Measurements from ENCODE around the gene ARHGAP33.
"Not testable (repeated sequence)": the region's sequence is repeated elsewhere in the genome, so short reads cannot be mapped to it uniquely, and the experiment has no call there.

ARHGAP33 gene

DNA sequence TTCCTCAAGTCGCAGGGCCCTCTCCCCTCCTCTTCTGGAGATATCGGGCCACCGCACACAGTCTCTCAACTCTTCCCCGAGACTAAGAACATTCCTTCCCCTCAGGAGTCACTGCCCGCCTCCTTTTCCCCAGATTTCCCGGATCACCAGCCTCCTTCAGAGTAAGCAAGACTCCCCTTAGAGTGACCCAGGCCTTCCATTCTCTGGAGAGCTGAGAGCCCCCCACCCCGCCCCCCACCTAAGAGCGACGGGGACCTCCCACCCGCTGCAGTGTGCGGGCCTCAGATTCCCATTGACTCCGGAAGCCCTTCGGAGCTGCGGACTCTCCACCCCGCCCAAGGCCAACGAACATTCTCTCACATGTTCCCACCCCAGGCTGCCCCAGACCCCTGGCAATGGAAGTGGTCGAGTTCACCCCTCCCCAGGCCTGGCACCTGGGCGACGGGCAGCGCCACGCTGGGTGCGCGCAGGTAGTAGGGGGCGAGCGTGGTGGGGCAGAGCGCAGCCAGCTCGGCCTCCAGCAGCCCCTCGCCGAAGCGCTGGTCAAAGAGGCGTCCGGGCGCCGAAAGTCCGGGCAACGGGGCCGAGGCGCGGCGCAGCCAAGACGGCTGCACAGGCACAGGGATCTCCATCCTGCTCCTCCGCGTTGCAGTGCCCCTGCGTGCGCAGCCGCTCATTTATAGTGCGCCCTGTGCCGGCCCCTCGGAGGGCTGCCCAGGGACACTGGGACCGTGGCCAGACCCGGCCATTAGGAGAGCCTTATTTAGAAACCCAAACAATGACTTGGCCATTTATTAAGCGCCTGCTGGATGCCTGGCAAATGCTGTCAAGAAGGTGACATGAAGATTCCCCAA, 18.8 kb upstream of the ARHGAP33 start, which contains the start of gene HSPB6:
HSPB6 (minus strand) TSS at position 653 of the 854 bp plus-strand sequence; CDS start at position 632, 21 bp downstream.
- peak; percentile 51 for DNase-seq

DNA sequence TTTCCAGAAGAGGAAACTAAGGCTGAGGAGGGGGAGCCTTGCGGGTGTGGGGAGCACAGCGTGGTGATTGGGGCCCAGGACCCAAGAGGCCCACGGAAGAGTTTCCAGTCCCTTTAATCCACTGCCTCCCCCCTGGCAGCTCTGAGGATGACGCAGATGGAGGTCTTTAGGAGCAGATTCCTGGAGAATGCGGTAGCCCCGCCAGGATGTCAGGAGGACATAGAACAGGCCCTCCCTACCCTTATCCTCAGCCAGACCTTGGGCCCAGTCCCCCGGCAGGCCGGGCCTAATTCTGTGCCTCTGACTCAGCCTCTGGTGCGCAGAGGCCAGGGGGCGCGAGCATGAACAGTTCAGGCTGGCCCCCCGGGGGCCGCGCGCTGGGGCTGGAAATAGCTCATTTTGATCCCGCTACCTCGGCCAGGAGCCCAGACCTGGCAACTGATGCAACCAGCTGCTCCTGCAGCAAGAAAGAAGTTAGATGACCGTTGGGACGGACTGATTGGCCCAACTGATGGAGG, 18.1 kb upstream of the ARHGAP33 start:
- peak; percentile 65 for DNase-seq

DNA sequence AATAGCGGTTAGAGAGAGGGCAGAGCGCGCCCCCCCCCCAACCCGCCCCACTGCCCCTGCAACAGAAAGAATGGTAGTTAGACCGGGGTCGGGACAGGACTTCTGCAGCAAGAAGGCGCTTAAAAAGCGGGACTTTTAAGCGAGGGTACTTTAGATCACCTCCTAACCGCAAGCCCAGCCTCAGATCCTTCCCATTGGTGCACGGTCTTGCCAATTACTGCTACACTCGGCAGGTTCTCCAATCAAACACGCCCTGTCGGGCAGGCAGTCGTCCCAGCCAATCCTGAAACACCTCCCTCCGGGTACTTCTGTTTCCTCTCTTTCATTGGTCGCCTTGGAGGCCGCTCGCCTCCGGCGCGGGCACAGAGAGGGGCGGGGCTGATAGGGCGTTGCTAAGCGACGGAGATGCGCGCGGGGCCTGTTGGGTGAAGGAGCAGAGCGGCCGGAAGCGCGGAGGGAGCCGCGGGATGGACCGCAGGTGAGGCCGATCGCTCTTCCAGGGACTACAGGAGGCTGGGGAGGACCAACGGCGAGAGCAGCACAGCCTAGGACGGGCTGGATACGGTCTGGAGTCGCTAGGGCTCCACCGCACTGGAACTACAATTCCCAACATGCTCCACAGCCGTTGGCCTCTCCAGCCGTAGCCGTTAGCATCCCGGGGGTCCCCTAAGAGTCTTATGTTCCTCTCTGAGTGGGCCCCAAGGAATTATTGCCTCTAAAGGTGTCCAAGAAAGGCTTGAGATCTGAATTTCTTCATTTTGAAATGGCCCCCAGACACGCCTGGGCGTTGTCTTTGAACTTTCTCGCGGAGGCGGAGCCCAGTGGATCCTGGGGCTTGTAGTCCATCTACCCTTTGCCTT, 17.4 kb upstream of the ARHGAP33 start, which contains the start of gene PROSER3:
PROSER3 (plus strand) TSS at position 428 of the 860 bp plus-strand sequence; CDS start at position 468, 40 bp downstream.
- DNase-seq: peak; percentile 100

DNA sequence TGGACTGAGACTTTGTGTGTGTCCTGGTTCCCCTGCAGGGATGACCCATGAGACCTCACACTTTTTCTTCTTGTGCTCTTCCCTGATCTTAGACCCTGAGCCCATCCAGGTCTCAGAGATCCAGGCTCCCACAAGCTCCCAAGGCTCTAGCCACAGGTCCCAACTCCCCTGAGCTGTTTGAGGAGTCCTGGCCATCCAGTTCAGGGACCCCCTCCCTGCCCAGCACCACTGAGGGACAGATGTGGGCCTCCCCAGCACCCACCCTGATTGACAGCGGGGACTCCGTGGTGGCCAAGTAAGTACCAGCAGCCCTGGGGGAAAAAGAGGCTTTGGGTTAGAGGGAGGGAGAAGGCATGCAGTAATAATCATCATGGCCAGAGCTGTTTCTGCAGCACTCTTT, 15.7 kb upstream of the ARHGAP33 start:
- DNase-seq: no peak

GRCh38 chr19:35760711-35761349, 14.5 kb upstream of the ARHGAP33 start:
- no peak for DNase-seq

DNA sequence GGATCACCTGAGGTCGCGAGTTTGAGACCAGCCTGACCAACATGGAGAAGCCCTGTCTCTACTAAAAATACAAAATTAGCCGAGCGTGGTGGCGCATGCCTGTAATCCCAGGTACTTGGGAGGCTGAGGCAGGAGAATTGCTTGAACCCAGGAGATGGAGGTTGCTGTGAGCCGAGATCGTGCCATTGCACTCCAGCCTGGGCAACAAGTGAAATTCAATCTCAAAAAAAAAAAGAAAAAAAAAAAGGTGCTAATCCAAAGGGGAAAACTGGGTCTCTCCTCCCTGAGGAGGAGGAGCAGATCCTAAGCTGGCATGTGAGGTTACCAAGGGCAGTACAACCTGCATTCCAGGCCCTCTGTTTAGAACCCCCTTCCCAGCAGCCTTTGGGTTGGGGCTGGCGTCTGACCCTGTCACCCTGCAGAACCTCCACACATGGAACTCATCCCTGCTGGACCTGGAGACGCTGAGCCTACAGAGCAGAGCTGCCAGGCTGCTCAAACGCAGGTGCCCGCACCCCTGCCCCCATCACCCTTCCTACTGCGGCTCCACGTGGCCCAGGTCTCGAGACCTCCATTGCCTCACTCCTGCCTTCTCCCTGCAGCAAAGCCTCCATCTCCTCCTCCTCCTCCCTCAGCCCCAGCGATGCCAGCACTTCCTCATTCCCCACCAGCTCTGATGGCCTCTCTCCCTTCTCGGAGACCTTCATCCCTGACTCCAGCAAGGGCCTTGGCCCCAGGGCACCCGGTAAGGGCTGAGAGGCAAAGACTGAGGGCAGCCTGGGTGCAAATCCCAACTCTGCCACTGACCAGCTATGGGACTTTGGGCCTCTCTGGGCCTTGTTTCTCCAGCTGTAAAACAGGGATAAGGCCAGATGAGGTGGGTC, 10.7 kb upstream of the ARHGAP33 start:
- DNase-seq: no peak

GRCh38 chr19:35766571-35767104, 8.7 kb upstream of the ARHGAP33 start:
- DNase-seq: no peak

GRCh38 chr19:35767288-35768081, 7.9 kb upstream of the ARHGAP33 start:
- DNase-seq: no peak

GRCh38 chr19:35768082-35768421, 7.3 kb upstream of the ARHGAP33 start:
- DNase-seq: no peak

DNA sequence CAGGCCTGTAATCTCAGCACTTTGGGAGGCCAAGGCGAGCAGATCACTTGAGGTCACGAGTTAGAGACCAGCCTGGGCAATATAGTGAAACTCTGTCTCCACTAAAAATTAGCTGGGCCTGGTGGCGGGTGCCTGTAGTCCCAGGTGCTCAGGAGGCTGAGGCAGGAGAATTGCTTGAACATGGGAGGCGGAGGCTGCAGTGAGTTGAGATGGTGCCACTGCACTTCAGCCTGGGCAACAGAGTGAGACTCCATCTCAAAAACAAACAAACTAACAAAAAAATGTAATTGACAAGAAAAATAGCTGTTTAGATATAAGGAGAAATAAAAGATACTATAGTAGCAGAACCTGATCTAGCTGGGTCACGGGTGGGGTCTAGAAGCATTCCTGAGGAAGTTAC, 3.0 kb upstream of the ARHGAP33 start:
- DNase-seq: not testable (repeated sequence)

DNA sequence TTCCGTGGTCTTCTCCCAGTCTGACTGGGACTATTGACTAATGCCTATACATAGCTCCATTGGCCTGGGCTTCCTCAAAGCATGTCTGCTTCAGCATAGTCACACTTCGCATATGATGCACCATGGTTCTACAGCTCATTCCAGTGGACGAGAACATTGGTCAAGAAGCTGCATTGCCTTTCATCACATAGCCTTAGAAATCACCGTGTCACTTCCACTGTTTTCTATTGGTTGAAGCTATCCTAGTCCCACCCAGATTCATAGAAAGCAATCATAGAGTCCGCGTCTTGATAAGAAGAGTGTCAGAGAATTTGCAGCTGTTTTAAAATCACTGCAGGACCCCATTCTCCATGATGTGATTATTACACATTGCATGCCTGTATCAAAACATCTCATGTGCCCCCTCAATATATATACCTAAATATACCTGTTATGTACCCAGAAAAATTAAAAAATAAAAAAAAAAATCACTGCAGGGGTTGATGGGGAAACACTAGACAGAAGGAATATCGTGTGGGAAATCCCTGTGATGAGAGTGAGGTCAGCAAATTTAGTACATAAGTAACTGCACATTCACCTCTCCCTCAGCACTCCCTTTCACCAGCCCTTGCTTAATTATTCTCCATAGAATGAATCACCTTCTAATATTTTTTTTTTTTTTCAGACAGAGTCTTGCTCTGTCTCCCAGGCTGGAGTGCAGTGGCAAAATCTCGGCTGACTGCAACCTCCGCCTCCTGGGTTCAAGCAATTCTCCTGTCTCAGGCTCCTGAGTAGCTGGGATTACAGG, 2.2 kb upstream of the ARHGAP33 start:
- DNase-seq: no peak

DNA sequence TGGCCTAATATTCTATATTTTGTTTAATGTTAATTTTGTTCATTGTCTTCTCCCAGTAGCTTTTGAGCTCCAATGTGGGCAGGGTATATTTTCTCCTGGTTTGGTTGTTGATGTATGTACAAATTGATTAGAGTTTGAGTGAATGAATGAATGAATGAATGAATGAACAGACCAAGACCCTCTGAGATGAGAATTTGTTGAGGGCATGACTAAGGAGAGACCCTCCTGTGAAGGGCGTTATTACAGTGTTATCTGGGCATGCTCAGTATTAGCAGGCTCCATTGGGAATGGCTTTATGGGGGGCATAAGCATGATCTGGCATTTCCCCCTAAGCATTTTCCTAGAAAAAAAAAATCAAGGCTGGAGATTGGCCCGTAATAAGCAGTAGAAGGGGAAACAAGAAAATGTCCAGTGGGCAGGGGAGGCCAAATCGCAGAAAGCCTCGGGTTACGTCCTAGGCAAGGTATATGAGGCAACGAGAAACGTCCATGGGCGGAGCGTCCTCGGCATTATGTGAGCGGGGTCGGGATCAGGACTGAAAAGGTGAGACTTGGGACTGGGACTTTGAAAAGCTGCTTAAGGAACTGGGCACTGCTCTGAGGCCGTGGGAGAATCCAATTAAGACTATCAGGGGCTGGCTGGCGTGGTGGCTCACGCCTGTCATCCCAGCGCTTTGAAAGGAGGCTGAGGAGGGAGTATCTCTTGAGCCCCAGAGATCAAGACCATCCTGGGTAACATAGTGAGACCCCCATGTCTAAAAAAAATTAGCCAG, 904 bp upstream of the ARHGAP33 start:
- DNase-seq: no peak

GRCh38 chr19:35775046-35775297, 392 bp upstream of the ARHGAP33 start:
- no peak for DNase-seq

GRCh38 chr19:35776102-35776788, 881 bp downstream of the ARHGAP33 start:
- no peak for DNase-seq

- DNase-seq: no peak
Observed at GRCh38 chr19:35777086-35777841, 1.9 kb downstream of the ARHGAP33 start.

DNA sequence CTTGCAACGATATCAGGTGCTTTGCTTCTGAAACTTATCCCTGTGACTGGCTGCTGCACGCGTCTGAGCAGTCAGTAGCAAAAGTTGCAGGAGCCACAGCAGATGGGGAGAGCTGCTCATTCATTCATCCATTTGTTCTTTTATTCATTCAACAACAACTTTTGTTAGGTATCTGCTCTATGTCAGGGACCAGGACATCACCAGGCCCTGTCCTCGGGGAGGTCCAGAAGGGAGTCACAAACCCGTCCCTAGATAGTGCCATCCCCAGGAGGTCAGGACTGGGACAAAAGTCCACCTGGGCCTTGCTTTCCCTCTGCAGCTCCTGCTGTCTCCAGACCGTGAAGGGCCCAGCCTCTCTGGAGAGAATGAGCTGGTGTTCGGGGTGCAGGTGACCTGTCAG, 2.6 kb downstream of the ARHGAP33 start:
- DNase-seq: no peak

DNA sequence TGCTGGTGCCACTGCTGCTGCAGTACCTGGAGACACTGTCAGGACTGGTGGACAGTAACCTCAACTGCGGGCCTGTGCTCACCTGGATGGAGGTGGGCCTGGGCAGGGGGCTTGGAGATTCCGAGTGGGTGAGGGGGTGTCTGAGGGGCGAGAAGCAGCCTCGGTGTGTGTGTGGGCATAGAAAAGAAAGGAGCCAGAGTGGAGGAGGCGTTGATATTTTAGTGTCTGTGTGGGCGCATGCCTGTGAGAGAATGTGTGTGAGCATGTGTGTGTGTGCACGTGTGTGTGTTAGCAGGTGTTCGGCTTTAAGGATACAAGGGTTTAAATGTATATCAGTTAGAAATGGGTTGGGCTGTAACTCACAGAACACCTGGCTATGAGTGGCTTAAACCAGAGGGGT, 3.7 kb downstream of the ARHGAP33 start:
- no peak for DNase-seq

DNA sequence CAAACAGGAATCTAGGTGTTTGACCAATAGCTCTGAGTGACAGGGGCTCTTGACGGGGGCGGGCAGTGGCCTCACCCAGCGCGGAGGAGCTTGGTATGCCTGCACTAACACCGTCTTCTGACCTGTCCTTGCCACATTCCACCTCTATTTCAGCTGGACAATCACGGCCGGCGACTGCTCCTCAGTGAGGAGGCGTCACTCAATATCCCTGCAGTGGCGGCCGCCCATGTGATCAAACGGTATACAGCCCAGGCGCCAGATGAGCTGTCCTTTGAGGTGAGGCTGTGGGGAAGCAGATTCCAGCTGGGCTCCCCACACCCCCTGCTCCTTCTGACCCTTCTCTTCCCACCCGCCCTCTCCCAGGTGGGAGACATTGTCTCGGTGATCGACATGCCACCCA, 4.7 kb downstream of the ARHGAP33 start:
- DNase-seq: no peak
